Measurements from ENCODE around the gene AFTPH.

AFTPH gene

DNA sequence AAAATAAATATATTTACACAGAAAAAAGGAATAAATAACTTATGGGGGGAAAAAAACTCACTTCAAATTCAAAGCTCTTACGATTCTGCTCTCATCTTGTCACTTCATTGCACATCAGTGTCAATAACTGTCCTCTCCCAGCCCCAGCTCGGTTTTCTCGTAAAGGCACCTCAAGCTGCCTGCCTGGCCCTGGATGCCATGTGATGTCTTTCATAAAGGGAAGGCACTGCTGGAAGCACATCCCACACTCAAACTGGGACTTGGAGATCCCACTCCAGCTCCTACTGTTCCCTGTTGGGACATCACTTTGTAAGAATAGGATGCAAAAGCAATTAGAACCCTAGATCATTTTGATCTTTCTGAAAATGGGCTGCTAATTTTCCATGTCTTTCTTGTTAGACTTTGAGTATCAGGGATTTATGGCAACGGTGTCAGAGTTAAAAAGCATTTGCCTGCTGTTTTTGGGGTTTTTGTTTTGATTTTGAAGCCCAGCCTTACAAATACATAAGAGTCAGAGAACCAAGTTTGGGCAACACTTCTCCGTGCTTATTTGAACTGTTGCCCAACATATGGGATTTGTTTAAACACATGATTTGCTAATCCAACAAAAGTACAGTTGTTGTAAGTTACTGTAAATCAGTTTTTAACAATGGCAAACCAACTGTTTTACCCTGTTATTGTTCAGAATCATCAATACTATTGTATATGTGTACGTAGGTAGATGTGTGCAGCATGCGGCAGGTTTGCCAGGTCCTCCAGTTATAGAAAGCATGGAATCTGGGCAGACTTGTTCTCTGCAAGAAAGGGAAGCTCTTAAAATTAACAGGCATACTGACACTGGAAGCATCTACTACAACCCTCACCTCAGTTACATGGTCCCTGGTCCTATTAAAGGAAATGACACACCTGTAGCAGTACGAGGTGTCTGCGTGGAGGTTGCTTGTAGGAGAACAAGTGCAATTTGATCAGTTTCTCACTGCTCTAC is 109.0 kb downstream of the AFTPH start:
- TF ChIP-seq, protein P1, sequence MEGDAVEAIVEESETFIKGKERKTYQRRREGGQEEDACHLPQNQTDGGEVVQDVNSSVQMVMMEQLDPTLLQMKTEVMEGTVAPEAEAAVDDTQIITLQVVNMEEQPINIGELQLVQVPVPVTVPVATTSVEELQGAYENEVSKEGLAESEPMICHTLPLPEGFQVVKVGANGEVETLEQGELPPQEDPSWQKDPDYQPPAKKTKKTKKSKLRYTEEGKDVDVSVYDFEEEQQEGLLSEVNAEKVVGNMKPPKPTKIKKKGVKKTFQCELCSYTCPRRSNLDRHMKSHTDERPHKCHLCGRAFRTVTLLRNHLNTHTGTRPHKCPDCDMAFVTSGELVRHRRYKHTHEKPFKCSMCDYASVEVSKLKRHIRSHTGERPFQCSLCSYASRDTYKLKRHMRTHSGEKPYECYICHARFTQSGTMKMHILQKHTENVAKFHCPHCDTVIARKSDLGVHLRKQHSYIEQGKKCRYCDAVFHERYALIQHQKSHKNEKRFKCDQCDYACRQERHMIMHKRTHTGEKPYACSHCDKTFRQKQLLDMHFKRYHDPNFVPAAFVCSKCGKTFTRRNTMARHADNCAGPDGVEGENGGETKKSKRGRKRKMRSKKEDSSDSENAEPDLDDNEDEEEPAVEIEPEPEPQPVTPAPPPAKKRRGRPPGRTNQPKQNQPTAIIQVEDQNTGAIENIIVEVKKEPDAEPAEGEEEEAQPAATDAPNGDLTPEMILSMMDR (IDR thresholded peaks at IDR 0.05; ENCODE audit: control insufficient read depth, extremely low read depth, insufficient read depth), result no peak
- peak; percentile 52 for DNase-seq (ENCODE audit: low read depth)
- no peak overlapping the region for H3K4me3 ChIP-seq (ENCODE audit: low read depth, low read length)

- DNase-seq (ENCODE audit: low read depth), result no peak
- H3K4me3 ChIP-seq (ENCODE audit: low read depth, low read length), result no peak overlapping the region
- TF ChIP-seq, protein P1 (IDR thresholded peaks at IDR 0.05; ENCODE audit: control insufficient read depth, extremely low read depth, insufficient read depth), result no peak
These were observed 110.5 kb downstream of the AFTPH start for GRCh38 chr2:64634345-64635267.

DNA sequence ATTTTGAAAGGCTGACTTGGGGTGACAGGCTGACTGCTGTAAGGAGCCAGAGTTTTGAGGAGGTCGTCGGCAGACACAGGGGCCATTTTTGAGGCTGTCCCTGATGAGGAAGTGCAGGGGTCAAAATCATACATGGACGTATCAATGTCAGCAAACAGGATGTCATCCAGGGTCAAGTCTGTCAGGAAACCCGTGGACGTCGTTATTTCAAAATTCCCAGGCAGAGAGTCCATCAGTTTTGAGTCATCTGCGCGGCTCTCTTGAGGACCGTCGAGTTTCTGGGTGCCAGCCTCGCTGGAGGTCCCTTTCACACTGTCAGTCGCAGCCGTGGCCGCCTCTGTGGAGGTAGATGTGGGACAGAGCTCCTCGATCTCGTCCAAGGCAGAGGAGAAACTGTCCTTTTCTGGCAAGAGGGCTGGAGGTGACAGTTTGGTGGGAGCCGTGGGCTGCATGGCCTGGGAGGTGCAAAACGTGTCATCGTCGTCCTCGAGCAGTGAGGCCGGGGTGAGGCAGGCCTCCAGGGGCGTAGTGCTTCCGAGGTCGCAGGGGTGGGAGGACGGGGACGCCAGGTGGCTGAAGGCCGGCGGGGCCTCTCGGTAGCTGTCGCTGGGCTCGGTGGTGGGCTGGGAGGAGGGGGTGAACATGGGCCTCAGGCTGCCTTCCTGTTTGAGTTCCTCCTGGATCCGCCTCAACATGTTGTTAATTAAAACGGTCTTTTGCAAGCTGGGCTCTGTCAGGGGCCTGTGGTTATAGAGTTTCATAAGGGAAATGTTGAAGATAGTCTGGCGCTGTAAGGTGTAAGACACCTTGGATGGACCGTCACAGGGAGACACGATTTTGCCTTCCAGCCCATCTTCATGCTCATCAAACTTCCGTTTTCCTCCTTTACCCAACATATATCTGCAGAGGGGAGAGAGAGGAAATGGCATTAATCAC is 112.1 kb downstream of the AFTPH start:
- TF ChIP-seq, protein P1 (IDR thresholded peaks at IDR 0.05; ENCODE audit: control insufficient read depth, extremely low read depth, insufficient read depth), result no peak
- no peak overlapping the region for H3K4me3 ChIP-seq (ENCODE audit: low read depth, low read length)
- DNase-seq (ENCODE audit: low read depth), result no peak

DNA sequence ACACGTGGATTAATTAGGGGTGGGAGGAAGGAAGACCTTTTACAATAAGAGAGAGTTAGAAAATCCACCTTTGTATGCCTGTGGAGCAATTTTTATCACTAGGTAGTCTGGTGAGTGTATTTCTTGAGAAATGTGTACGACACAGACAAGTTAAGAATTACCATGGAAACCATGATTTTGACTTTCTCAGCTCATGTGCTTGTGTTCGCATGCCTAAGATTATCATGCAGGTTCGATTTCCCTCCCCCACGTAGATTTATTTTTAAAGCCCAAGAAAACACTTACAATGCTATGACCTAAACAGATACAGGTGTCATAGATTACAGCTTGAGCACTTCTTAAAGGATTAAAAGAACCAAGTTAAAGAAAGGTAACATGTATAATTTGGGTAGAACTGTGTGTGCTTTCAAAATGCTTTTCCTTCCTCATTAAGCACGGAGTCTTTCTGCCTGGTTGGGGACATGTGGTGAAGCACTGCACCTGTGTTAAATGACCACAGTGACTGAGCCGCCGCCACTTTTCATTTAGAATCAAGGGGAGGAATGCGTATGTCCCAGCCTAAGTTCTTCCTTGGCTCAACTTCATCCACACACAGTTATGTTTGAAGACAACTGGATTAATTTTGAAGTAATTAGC is 113.0 kb downstream of the AFTPH start:
- H3K4me3 ChIP-seq (ENCODE audit: low read depth, low read length), result no peak overlapping the region
- no peak for DNase-seq (ENCODE audit: low read depth)
- TF ChIP-seq, protein P1 (IDR thresholded peaks at IDR 0.05; ENCODE audit: control insufficient read depth, extremely low read depth, insufficient read depth), result no peak

GRCh38 chr2:64637931-64638330 is 113.8 kb downstream of the AFTPH start:
- H3K4me3 ChIP-seq (ENCODE audit: low read depth, low read length), result no peak overlapping the region
- TF ChIP-seq, protein P1 (IDR thresholded peaks at IDR 0.05; ENCODE audit: control insufficient read depth, extremely low read depth, insufficient read depth), result no peak
- no peak for DNase-seq (ENCODE audit: low read depth)
